Measurements from ENCODE around the gene MOGAT1.

The MOGAT1 gene

DNA sequence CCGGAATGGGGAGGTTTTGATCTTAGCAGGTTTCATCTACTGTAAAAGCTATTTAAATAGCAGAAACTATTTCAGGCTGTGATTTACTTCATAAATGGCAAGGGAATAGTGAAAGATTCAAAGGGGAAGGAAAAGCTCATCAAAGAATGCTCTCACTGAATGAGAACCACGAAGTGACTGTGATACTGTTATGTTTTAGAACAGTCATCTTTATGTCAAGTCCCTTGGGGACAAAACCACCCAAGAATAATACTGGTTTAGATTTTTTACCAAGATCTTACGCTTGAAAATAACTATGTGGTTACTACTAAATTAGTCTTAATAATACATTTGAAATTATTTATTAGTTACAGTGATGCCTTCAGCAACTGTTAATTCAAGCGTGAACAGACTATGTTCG, 43.7 kb upstream of the MOGAT1 start:
- Histone ChIP-seq H2AFZ (ENCODE audit: low read depth, low read length) (no peak overlapping the region), H3K27me3 (ENCODE audit: low read depth, low read length) (no peaks in the 10 kb centered on the region), H3K79me2 (ENCODE audit: low read length) (no peaks in the 10 kb centered on the region), H3K4me2 (ENCODE audit: low read length) (no peak overlapping the region), H4K20me1 (ENCODE audit: insufficient read depth, low read length) (no peaks in the 10 kb centered on the region), H3K27ac (ENCODE audit: low read length) (no peak overlapping the region), H3K9ac (ENCODE audit: low read length) (no peak overlapping the region), H3K9me3 (ENCODE audit: insufficient read depth, low read length) (no peaks in the 10 kb centered on the region), H3K4me1 (ENCODE audit: low read length) (no peaks in the 10 kb centered on the region), H3K4me3 (ENCODE audit: low read length) (no peak overlapping the region), H3K36me3 (replicated peaks; ENCODE audit: low read depth, low read length) (peaks cover 33% of the 10 kb centered on the region)
- TF ChIP-seq, protein P1, sequence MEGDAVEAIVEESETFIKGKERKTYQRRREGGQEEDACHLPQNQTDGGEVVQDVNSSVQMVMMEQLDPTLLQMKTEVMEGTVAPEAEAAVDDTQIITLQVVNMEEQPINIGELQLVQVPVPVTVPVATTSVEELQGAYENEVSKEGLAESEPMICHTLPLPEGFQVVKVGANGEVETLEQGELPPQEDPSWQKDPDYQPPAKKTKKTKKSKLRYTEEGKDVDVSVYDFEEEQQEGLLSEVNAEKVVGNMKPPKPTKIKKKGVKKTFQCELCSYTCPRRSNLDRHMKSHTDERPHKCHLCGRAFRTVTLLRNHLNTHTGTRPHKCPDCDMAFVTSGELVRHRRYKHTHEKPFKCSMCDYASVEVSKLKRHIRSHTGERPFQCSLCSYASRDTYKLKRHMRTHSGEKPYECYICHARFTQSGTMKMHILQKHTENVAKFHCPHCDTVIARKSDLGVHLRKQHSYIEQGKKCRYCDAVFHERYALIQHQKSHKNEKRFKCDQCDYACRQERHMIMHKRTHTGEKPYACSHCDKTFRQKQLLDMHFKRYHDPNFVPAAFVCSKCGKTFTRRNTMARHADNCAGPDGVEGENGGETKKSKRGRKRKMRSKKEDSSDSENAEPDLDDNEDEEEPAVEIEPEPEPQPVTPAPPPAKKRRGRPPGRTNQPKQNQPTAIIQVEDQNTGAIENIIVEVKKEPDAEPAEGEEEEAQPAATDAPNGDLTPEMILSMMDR (IDR thresholded peaks at IDR 0.05; ENCODE audit: low read depth, low read length): no peak
- TF ChIP-seq EZH2phosphoT487 (IDR thresholded peaks at IDR 0.05; ENCODE audit: low read depth): no peak

DNA sequence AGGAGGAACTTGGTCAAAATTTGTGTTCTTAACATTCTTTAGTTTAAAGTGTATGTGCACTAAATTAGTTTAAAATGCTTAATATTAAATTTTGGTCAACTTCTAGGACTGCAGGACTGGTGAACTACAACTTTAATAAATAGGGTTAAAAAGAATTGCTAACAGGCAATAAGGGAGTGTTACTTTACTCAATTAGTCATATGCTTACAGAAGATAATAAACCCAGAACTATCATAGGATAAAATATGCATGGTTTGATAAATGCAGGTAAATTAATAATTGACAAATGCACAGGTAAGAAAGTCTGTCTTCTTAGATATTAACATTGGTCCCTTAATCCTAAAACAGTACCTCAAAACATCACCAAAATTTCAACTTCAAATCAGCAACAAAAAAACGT, 36.2 kb upstream of the MOGAT1 start:
- H3K9ac ChIP-seq (ENCODE audit: low read length): no peak overlapping the region
- TF ChIP-seq, protein P1 (IDR thresholded peaks at IDR 0.05; ENCODE audit: low read depth, low read length): no peak
- no peak for TF ChIP-seq EZH2phosphoT487 (IDR thresholded peaks at IDR 0.05; ENCODE audit: low read depth)
- peaks cover 3% of the 10 kb centered on the region; the same call in 1 of the 2 replicates for H3K79me2 ChIP-seq (ENCODE audit: low read length)
- H4K20me1 ChIP-seq (ENCODE audit: insufficient read depth, low read length): no peaks in the 10 kb centered on the region
- H3K4me1 ChIP-seq (ENCODE audit: low read length): peaks cover 12% of the 10 kb centered on the region
- H2AFZ ChIP-seq (ENCODE audit: low read depth, low read length): no peak overlapping the region
- peak overlapping the region; percentile 57; the same call in 1 of the 2 replicates for H3K27ac ChIP-seq (ENCODE audit: low read length)
- H3K27me3 ChIP-seq (ENCODE audit: low read depth, low read length): no peaks in the 10 kb centered on the region
- no peaks in the 10 kb centered on the region for H3K9me3 ChIP-seq (ENCODE audit: insufficient read depth, low read length)
- no peak overlapping the region for H3K4me3 ChIP-seq (ENCODE audit: low read length)
- peaks cover 42% of the 10 kb centered on the region for H3K36me3 ChIP-seq (replicated peaks; ENCODE audit: low read depth, low read length)
- peak overlapping the region; percentile 37 for H3K4me2 ChIP-seq (ENCODE audit: low read length)

DNA sequence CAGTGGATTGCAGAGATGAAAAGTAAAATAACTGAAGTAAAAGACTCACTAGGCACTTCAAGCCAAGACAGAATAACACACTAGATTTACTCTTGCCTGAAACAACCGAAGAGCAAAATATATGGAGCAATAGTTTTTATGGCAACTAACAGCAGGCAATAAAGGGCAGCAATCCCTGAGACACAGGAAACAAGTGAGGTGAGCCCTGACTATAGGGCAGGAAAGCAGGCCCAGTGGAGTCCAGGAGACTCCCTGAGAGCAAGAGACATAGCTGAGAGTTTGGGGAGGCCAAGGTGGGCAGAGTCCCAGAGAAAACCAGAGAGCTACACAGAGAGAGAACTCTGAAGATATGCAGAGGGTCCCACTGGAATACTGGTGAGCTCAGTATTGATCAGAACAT, 34.4 kb upstream of the MOGAT1 start:
- H3K27ac ChIP-seq (ENCODE audit: low read length): no peak overlapping the region
- H3K79me2 ChIP-seq (ENCODE audit: low read length): peaks cover 3% of the 10 kb centered on the region; the same call in 1 of the 2 replicates
- H3K9me3 ChIP-seq (ENCODE audit: insufficient read depth, low read length): no peaks in the 10 kb centered on the region
- H3K4me3 ChIP-seq (ENCODE audit: low read length): no peak overlapping the region
- H3K36me3 ChIP-seq (replicated peaks; ENCODE audit: low read depth, low read length): peaks cover 38% of the 10 kb centered on the region
- H3K27me3 ChIP-seq (ENCODE audit: low read depth, low read length): no peaks in the 10 kb centered on the region
- H4K20me1 ChIP-seq (ENCODE audit: insufficient read depth, low read length): no peaks in the 10 kb centered on the region
- no peak overlapping the region for H2AFZ ChIP-seq (ENCODE audit: low read depth, low read length)
- H3K9ac ChIP-seq (ENCODE audit: low read length): no peak overlapping the region
- H3K4me2 ChIP-seq (ENCODE audit: low read length): no peak overlapping the region
- no peak for TF ChIP-seq EZH2phosphoT487 (IDR thresholded peaks at IDR 0.05; ENCODE audit: low read depth)
- TF ChIP-seq, protein P1 (IDR thresholded peaks at IDR 0.05; ENCODE audit: low read depth, low read length): no peak
- peaks cover 12% of the 10 kb centered on the region for H3K4me1 ChIP-seq (ENCODE audit: low read length)

DNA sequence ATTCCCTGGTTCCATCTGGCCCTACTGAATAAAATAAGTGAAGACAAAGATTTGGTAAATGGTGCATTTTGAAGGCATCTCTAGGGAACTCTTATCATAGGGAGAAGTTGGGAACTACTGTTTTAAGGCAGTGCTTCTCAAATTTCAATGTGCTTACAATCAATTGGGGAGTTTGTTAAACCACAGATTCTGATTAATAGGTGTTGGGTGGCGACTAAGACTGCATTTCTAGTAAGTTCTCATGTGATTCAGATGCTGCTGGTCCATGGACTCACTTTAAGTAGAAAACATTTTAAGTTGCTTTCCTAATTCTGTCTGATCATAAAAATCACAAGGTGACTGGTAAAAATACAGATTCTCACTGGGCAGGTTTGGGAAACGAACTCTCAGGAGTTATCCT, 30.1 kb upstream of the MOGAT1 start:
- peaks cover 13% of the 10 kb centered on the region for H3K79me2 ChIP-seq (ENCODE audit: low read length)
- no peaks in the 10 kb centered on the region for H3K9me3 ChIP-seq (ENCODE audit: insufficient read depth, low read length)
- no peaks in the 10 kb centered on the region for H3K27me3 ChIP-seq (ENCODE audit: low read depth, low read length)
- H3K27ac ChIP-seq (ENCODE audit: low read length): no peak overlapping the region
- H2AFZ ChIP-seq (ENCODE audit: low read depth, low read length): no peak overlapping the region
- no peaks in the 10 kb centered on the region for H4K20me1 ChIP-seq (ENCODE audit: insufficient read depth, low read length)
- no peak overlapping the region for H3K4me2 ChIP-seq (ENCODE audit: low read length)
- TF ChIP-seq, protein P1 (IDR thresholded peaks at IDR 0.05; ENCODE audit: low read depth, low read length): no peak
- no peak for TF ChIP-seq EZH2phosphoT487 (IDR thresholded peaks at IDR 0.05; ENCODE audit: low read depth)
- H3K4me3 ChIP-seq (ENCODE audit: low read length): no peak overlapping the region
- no peaks in the 10 kb centered on the region for H3K4me1 ChIP-seq (ENCODE audit: low read length)
- peaks cover 36% of the 10 kb centered on the region for H3K36me3 ChIP-seq (replicated peaks; ENCODE audit: low read depth, low read length)
- H3K9ac ChIP-seq (ENCODE audit: low read length): no peak overlapping the region

All from OCI-LY3 (cell line).